K562 (cell line): ENCODE results near the gene SERPING1. TPM values are rescaled to one million over a fixed set of nuclear protein-coding genes. Genes with fewer than 3 reads are reported as not detected.

Source experiments
- AFF4 ChIP-seq: sonication (generic); formaldehyde crosslinking; IDR thresholded peaks from 2 replicates; pipeline ENCODE4 v1.8.0; 2023; ENCODE audit warnings: mild to moderate bottlenecking, missing genetic modification reagents
- CTCF ChIP-seq, 3 experiments: IDR thresholded peaks in 2 of 3; conservative IDR thresholded peaks in 1 of 3; 2 replicates each; pipeline ENCODE4 v1.5.1; 2011 to 2012; ENCODE audit warnings: low read length in 3 of 3, mild to moderate bottlenecking in 3 of 3, control low read depth in 2 of 3, improper control_type of control experiment in 1 of 3, inconsistent platforms in 1 of 3, low read depth in 1 of 3, mixed read lengths in 1 of 3, moderate library complexity in 1 of 3; ENCODE audit not compliant: insufficient read depth in 2 of 3
- FOXM1 ChIP-seq, 2 experiments: fragments of 450-650 bp in 1 of 2; sonication (generic) in 1 of 2; formaldehyde crosslinking in 1 of 2; IDR thresholded peaks; 2 replicates each; pipeline versions ENCODE4 v1.6.1 to v1.9.0; 2017 to 2022; ENCODE audit warnings: low read depth in 2 of 2, mild to moderate bottlenecking in 2 of 2, missing genetic modification reagents in 1 of 2, moderate library complexity in 1 of 2
- FOXO4 ChIP-seq: fragments of 450-650 bp; formaldehyde crosslinking; IDR thresholded peaks from 2 replicates; pipeline ENCODE4 v1.4.0; 2020; ENCODE audit warnings: mild to moderate bottlenecking, moderate library complexity
- L3MBTL2 ChIP-seq: fragments of 450-650 bp; IDR thresholded peaks from 2 replicates; pipeline ENCODE4 v1.6.1; 2016; ENCODE audit warnings: mild to moderate bottlenecking, moderate library complexity
- MXI1 ChIP-seq: IDR thresholded peaks from 2 replicates; pipeline ENCODE4 v1.6.1; 2011; ENCODE audit warnings: low read depth, mild to moderate bottlenecking, improper control_type of control experiment, low read length
- POLR2AphosphoS5 ChIP-seq: IDR thresholded peaks from 2 replicates; pipeline ENCODE4 v1.6.1; 2011; ENCODE audit warnings: mild to moderate bottlenecking, low read depth, low read length, moderate library complexity; ENCODE audit not compliant: control insufficient read depth, insufficient read depth
- PURB ChIP-seq: sonication (generic); formaldehyde crosslinking; IDR thresholded peaks from 2 replicates; pipeline ENCODE4 v1.9.0; 2021; ENCODE audit warnings: low read depth, mild to moderate bottlenecking, missing genetic modification reagents
- SREBF2 ChIP-seq: sonication (generic); formaldehyde crosslinking; IDR thresholded peaks from 2 replicates; pipeline ENCODE4 v1.4.0; 2020; ENCODE audit warnings: mild to moderate bottlenecking, missing genetic modification reagents
- STAT5A ChIP-seq: IDR thresholded peaks from 2 replicates; pipeline ENCODE4 v1.6.1; 2012; ENCODE audit warnings: low read length, inconsistent platforms, borderline replicate concordance
- ZFP91 ChIP-seq: sonication (generic); formaldehyde crosslinking; IDR thresholded peaks from 2 replicates; pipeline ENCODE4 v1.8.0; 2022; ENCODE audit warnings: mild to moderate bottlenecking, missing genetic modification reagents
- ZHX1 ChIP-seq: fragments of 150-350 bp; conservative IDR thresholded peaks from 2 replicates; pipeline ENCODE4 v1.6.1; 2014; ENCODE audit warnings: low read length
- ZNF239 ChIP-seq: fragments of 250-450 bp; sonication (Bioruptor Pico); IDR thresholded peaks from 2 replicates; pipeline ENCODE4 v1.4.0; 2020; ENCODE audit warnings: mild to moderate bottlenecking
- polyA plus RNA-seq, 8 experiments: library from polyadenylated mRNA; depleted of rRNA in 4 of 8; stranded (reverse) in 5 of 8; unstranded in 3 of 8; fragments of >200 nt; fragmentation: Nextera tagmentation in 2 of 8; fragmentation: Illumina TruSeq in 1 of 8; extraction: Ambion mirVana in 2 of 8; extraction: Trizol in 1 of 8; gene quantifications; 2 replicates each; pipeline versions ENCODE4 v1.2.1 to v1.2.3, GENCODE V29; 2011 to 2014; ENCODE audit warnings: inconsistent platforms in 1 of 8, missing spikeins in 1 of 8
- total RNA-seq, 7 experiments: library from RNA; depleted of rRNA in 6 of 7; stranded (reverse); fragments of >200 nt in 6 of 7; fragmentation: Illumina TruSeq in 2 of 7; extraction: Trizol in 2 of 7; gene quantifications; 2 replicates each; pipeline versions ENCODE4 v1.2.1 to v1.2.3, GENCODE V29; 2011 to 2021; ENCODE audit warnings: low replicate concordance in 1 of 7

Gene SERPING1
- total and polyA plus RNA-seq, 9 of the 15 experiments (the other 6 are each of a cell fraction or from before 2014, with no cell fraction given): 0.10 to 1.00 (median 0.21) TPM; not detected in 2

GRCh38 chr11:57657194-57658022 lies 59.9 kb downstream of the SERPING1 start, which contains the start of gene CLP1 (continued):
- 0 out of 2 replicates have a peak, but pooled peaks have one; percentile 31 for TF ChIP-seq AFF4 (CRISPR knock-in tag)
- peak; percentile 52 for TF ChIP-seq POLR2AphosphoS5
- TF ChIP-seq ZHX1: no peak; the same call in 1 of the 2 replicates
- TF ChIP-seq MXI1: peak; percentile 94
- TF ChIP-seq FOXM1 (IDR thresholded peaks at IDR 0.05; ENCODE audit: low read depth): no peak
- no peak for TF ChIP-seq FOXM1 (CRISPR knock-in tag; IDR thresholded peaks at IDR 0.05; ENCODE audit: low read depth)
- no peak for TF ChIP-seq ZFP91 (CRISPR knock-in tag)
- TF ChIP-seq STAT5A: no peak
- 0 out of 2 replicates have a peak, but pooled peaks have one; percentile 23 for TF ChIP-seq FOXO4
- TF ChIP-seq CTCF (IDR thresholded peaks at IDR 0.05 in 2 of 3, conservative IDR thresholded peaks at IDR 0.05 in 1 of 3; ENCODE audit: insufficient read depth in 2 of 3, low read depth in 1 of 3, low read length in 3 of 3): no peak; a peak in 1 of 6 replicates
- peak; percentile 86 for TF ChIP-seq L3MBTL2
- no peak for TF ChIP-seq ZNF239
- no peak for TF ChIP-seq PURB (CRISPR knock-in tag)
- TF ChIP-seq SREBF2: no peak
